ENCODE measurements around the gene FASTKD3.

DNA sequence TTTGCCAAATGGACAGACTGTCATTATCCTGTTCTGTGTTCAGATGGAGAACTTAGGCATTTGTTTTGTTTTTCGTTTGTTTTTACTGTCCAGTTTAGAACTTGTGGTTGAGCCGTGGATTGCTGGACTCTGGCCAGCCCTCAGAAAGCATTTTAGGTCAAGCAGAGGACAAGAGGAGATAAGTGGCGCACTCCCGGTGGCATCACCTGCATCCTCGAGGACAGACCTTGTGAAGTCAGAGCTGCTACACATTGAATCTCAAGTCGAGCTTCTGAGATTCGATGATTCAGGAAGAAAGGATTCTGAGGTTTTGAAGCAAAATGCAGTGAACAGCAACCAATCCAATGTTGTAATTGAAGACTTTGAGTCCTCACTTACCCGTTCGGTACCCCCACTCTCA is 9.0 kb upstream of the FASTKD3 start:
- no peak for TF ChIP-seq POLR2AphosphoS5 (IDR thresholded peaks at IDR 0.05; ENCODE audit: insufficient read depth in 1 of 2, low read depth in 1 of 2)
- TF ChIP-seq, protein P1, sequence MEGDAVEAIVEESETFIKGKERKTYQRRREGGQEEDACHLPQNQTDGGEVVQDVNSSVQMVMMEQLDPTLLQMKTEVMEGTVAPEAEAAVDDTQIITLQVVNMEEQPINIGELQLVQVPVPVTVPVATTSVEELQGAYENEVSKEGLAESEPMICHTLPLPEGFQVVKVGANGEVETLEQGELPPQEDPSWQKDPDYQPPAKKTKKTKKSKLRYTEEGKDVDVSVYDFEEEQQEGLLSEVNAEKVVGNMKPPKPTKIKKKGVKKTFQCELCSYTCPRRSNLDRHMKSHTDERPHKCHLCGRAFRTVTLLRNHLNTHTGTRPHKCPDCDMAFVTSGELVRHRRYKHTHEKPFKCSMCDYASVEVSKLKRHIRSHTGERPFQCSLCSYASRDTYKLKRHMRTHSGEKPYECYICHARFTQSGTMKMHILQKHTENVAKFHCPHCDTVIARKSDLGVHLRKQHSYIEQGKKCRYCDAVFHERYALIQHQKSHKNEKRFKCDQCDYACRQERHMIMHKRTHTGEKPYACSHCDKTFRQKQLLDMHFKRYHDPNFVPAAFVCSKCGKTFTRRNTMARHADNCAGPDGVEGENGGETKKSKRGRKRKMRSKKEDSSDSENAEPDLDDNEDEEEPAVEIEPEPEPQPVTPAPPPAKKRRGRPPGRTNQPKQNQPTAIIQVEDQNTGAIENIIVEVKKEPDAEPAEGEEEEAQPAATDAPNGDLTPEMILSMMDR (IDR thresholded peaks at IDR 0.05): no peak
